ENCODE measurements around the gene TIMP3.

Gene TIMP3

DNA sequence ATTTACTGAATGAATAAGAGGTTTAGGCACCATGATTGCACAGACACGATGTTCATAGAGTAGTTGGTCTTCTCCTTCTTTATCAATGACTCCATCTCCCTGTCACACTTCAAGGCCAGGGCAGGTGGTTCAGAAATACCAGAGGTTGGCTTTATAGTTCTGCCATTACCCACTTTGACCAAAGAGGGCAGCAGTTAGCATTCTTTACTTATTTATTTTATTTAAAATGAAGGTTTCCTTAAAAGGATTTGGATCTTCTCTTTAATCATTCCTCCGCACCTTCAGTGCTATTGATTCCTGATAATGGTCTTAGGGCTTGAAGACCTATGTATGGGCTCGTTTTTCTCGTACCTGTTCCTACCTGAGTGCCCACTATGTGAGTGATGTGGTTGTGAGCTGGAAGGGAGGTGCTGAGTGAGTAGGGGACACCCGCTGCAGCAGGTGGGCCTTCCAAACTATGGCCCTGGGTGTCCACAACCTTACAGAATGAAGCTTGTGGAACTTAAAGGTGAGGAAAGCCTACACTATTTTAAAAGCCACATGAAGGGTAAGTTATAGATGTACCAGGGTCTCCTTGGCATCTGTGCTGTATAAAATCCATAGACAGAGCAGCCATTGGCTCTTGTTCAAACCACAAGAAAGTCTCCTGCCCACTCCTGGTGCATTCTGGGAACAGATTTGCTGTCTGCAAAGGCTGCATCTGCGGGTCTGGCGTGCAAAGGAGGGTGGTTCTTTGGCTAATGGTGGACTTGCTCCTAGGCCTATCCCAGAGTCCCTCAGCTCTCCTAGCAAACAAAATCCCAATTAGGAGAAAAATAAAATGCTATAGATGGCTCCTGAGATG lies 35.0 kb downstream of the TIMP3 start:
- Histone ChIP-seq H3K27me3 (ENCODE audit: control insufficient read depth in 5 of 5, insufficient read depth in 4 of 5, low read length in 5 of 5) (no peaks in the 10 kb centered on the region), H3K36me3 (ENCODE audit: control insufficient read depth in 5 of 5, insufficient read depth in 5 of 5, low read length in 5 of 5) (peaks cover 9 to 82% (median 51%) of the 10 kb centered on the region in 5 donors), H3K4me1 (ENCODE audit: control insufficient read depth in 5 of 5, insufficient read depth in 5 of 5, low read length in 5 of 5) (peaks cover 21 to 92% (median 48%) of the 10 kb centered on the region in 5 donors), H3K4me3 (ENCODE audit: low read depth in 1 of 5, low read length in 5 of 5) (no peak overlapping the region), H3K9me3 (ENCODE audit: control insufficient read depth in 5 of 5, low read length in 5 of 5) (no peaks in the 10 kb centered on the region), H3K27ac (ENCODE audit: low read depth, low read length) (peak overlapping the region; percentile 34), H3K9ac (ENCODE audit: low read length in 5 of 5) (no peak overlapping the region)

DNA sequence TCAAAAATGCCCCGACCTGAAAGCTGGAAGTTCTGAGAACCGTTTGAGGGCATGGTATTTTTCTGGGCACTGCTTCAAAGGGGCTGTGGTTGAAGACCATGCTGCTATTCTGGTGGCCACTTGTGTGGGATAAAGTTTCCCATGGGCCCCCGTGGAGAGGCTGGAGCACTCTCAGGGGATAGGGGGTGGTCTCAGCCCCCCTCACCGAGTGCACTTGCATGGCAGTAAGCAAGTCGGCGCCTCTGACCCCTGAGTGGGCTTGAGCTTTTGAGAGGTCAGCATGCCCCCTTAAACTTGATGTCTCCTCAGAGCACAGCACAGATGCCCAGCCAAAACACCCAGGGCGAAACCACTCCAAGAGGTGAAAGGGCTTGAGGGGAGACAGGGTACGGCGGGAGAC lies 35.6 kb downstream of the TIMP3 start:
- Histone ChIP-seq H3K4me1 (ENCODE audit: control insufficient read depth in 5 of 5, insufficient read depth in 5 of 5, low read length in 5 of 5) (peaks cover 18 to 90% (median 42%) of the 10 kb centered on the region in 5 donors), H3K9ac (ENCODE audit: low read length in 5 of 5) (no peak overlapping the region), H3K36me3 (ENCODE audit: control insufficient read depth in 5 of 5, insufficient read depth in 5 of 5, low read length in 5 of 5) (peaks cover 9 to 87% (median 57%) of the 10 kb centered on the region in 5 donors), H3K9me3 (ENCODE audit: control insufficient read depth in 5 of 5, low read length in 5 of 5) (no peaks in the 10 kb centered on the region), H3K4me3 (ENCODE audit: low read depth in 1 of 5, low read length in 5 of 5) (no peak overlapping the region), H3K27me3 (ENCODE audit: control insufficient read depth in 5 of 5, insufficient read depth in 4 of 5, low read length in 5 of 5) (no peaks in the 10 kb centered on the region), H3K27ac (ENCODE audit: low read depth, low read length) (peak overlapping the region; percentile 34)

DNA sequence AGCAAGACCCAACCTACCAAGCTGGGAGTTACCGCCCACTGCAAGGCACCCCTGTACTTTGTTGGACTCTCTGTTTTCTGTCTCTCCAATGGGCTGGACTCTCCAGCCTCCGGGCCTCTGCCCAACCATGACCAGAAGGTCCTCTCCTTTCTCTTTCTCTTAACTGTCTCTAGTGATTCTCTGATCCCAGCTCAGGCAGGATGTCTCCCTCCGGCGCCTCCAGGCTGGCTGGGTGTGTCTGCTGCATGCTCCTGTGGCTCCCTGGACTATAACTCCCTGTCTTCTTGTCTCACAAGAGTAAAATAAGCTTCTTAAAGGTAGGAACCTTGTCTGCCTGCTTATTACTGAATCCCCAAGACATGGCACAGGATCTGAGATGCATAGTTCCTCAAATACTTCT lies 36.3 kb downstream of the TIMP3 start:
- H3K4me1 ChIP-seq (ENCODE audit: control insufficient read depth in 5 of 5, insufficient read depth in 5 of 5, low read length in 5 of 5), result peaks cover 15 to 92% (median 42%) of the 10 kb centered on the region in 5 donors
- no peaks in the 10 kb centered on the region for H3K27me3 ChIP-seq (ENCODE audit: control insufficient read depth in 5 of 5, insufficient read depth in 4 of 5, low read length in 5 of 5)
- peaks cover 9 to 86% (median 57%) of the 10 kb centered on the region in 5 donors for H3K36me3 ChIP-seq (ENCODE audit: control insufficient read depth in 5 of 5, insufficient read depth in 5 of 5, low read length in 5 of 5)
- no peak overlapping the region for H3K4me3 ChIP-seq (ENCODE audit: low read depth in 1 of 5, low read length in 5 of 5)
- no peak overlapping the region for H3K27ac ChIP-seq (ENCODE audit: low read depth, low read length)
- H3K9me3 ChIP-seq (ENCODE audit: control insufficient read depth in 5 of 5, low read length in 5 of 5), result no peaks in the 10 kb centered on the region
- H3K9ac ChIP-seq (ENCODE audit: low read length in 5 of 5), result no peak overlapping the region

DNA sequence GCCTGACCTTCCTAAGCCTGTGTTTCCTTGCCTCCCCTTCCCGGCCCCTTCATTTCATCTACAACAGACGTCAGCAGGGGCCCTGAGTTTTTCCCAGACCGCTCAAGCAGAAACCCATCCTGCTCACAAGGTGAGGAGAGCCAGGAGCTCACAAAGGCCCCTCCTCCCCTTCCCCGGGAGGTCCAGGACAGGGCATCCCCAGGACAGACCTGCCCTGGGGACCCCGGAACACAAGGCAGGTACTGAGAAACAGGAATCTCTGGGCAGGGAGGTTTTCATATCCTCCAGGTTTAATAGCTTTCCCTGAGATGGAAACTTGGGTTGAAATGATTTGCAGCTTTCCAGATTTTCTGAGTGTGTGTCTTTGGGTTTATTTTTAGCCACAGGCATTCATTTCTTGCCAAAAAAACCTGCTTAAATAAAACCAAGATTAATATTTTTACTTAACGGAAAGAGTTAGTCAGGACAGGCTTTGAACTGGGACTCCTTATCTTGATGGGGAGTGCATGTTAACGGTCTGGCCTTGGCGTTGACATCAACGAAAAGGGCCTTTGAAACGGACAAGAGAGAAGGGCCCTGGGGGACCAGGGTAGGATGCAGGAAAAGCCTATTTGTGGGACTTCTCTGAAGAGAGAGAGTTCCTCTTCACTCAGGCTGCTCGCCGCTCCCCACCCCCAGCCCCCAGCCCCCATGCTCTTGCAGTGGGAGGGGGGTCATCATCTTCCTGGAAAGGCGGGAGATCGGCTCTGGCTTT lies 38.5 kb downstream of the TIMP3 start:
- peak overlapping the region in 1 of 5 donors; percentile 5 for H3K9ac ChIP-seq (ENCODE audit: low read length in 5 of 5)
- no peaks in the 10 kb centered on the region for H3K27me3 ChIP-seq (ENCODE audit: control insufficient read depth in 5 of 5, insufficient read depth in 4 of 5, low read length in 5 of 5)
- H3K36me3 ChIP-seq (ENCODE audit: control insufficient read depth in 5 of 5, insufficient read depth in 5 of 5, low read length in 5 of 5), result peaks cover 4 to 80% (median 49%) of the 10 kb centered on the region in 5 donors
- H3K4me3 ChIP-seq (ENCODE audit: low read depth in 1 of 5, low read length in 5 of 5), result no peak overlapping the region
- no peaks in the 10 kb centered on the region for H3K9me3 ChIP-seq (ENCODE audit: control insufficient read depth in 5 of 5, low read length in 5 of 5)
- H3K27ac ChIP-seq (ENCODE audit: low read depth, low read length), result peak overlapping the region; percentile 66
- H3K4me1 ChIP-seq (ENCODE audit: control insufficient read depth in 5 of 5, insufficient read depth in 5 of 5, low read length in 5 of 5), result peaks cover 15 to 89% (median 49%) of the 10 kb centered on the region in 5 donors

DNA sequence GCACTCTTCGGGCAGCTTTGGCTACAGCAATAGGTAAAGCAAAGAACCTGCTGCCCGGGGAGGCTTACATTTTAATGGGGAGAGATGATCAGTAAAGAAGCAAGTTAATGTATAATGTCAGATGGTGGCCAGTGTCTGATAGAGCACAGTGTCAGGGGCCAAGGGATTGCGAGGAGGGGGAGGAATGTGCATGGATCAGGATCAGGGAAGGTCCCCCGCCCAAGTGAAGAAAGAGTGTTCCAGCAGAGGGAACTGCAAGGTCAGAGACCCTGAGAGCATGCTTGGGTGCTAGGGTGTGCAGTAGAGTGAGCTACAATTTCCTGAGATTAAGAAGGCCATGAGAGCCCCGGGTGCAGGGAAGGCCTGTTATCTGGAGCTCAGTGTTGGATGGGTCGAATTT lies 39.7 kb downstream of the TIMP3 start:
- H3K27me3 ChIP-seq (ENCODE audit: control insufficient read depth in 5 of 5, insufficient read depth in 4 of 5, low read length in 5 of 5), result no peaks in the 10 kb centered on the region
- peaks cover 0 to 72% (median 43%) of the 10 kb centered on the region in 5 donors for H3K36me3 ChIP-seq (ENCODE audit: control insufficient read depth in 5 of 5, insufficient read depth in 5 of 5, low read length in 5 of 5)
- H3K9me3 ChIP-seq (ENCODE audit: control insufficient read depth in 5 of 5, low read length in 5 of 5), result no peaks in the 10 kb centered on the region
- peak overlapping the region; percentile 55 for H3K27ac ChIP-seq (ENCODE audit: low read depth, low read length)
- H3K4me3 ChIP-seq (ENCODE audit: low read depth in 1 of 5, low read length in 5 of 5), result no peak overlapping the region
- H3K4me1 ChIP-seq (ENCODE audit: control insufficient read depth in 5 of 5, insufficient read depth in 5 of 5, low read length in 5 of 5), result peaks cover 17 to 89% (median 57%) of the 10 kb centered on the region in 5 donors
- H3K9ac ChIP-seq (ENCODE audit: low read length in 5 of 5), result no peak overlapping the region

DNA sequence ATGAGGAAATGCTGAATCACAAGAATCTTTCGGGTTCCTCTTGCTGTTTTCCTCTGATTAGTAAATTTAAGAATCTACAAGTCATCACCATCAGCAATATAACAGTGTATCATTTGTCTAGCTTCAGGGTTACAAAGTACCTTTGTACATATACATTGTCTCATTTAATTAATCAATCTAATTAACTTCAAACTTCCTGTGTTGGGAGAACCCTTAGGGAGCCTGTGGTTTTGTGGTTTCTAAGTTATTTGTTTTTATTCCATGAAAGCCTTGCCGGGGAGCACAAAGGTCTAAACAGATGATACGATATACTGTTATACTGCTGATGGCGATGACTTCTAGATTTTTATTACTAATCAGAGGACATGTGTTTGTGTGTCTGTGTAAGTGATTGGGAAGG lies 41.0 kb downstream of the TIMP3 start:
- H3K27ac ChIP-seq (ENCODE audit: low read depth, low read length), result no peak overlapping the region
- H3K4me3 ChIP-seq (ENCODE audit: low read depth in 1 of 5, low read length in 5 of 5), result no peak overlapping the region
- H3K9me3 ChIP-seq (ENCODE audit: control insufficient read depth in 5 of 5, low read length in 5 of 5), result no peaks in the 10 kb centered on the region
- H3K27me3 ChIP-seq (ENCODE audit: control insufficient read depth in 5 of 5, insufficient read depth in 4 of 5, low read length in 5 of 5), result no peaks in the 10 kb centered on the region
- peaks cover 9 to 87% (median 57%) of the 10 kb centered on the region in 5 donors for H3K4me1 ChIP-seq (ENCODE audit: control insufficient read depth in 5 of 5, insufficient read depth in 5 of 5, low read length in 5 of 5)
- peaks cover 0 to 61% (median 38%) of the 10 kb centered on the region in 5 donors for H3K36me3 ChIP-seq (ENCODE audit: control insufficient read depth in 5 of 5, insufficient read depth in 5 of 5, low read length in 5 of 5)
- peak overlapping the region in 1 of 5 donors; percentile 20 for H3K9ac ChIP-seq (ENCODE audit: low read length in 5 of 5)

DNA sequence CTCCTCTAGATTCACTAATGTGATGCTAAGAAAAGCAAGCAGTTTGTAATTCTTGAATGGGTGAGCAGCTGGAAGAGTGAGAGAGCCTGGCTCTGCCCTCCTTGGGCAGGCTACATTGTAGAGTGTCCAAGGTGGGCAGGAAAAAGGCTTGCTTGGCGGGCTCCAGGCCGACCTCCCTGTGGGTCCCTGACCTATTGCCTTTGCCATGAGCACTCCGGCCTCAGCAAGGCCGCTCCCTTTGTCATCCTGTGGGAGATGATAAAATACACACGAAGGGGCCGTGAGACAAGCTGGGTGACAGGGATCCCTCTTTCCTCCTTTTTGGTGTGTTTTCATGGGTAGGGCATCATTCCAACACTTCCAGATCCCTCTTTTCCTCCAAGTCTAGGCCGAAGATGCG lies 41.8 kb downstream of the TIMP3 start:
- Histone ChIP-seq H3K9ac (ENCODE audit: low read length in 5 of 5) (no peak overlapping the region), H3K27ac (ENCODE audit: low read depth, low read length) (no peak overlapping the region), H3K36me3 (ENCODE audit: control insufficient read depth in 5 of 5, insufficient read depth in 5 of 5, low read length in 5 of 5) (peaks cover 0 to 53% (median 33%) of the 10 kb centered on the region in 5 donors), H3K4me1 (ENCODE audit: control insufficient read depth in 5 of 5, insufficient read depth in 5 of 5, low read length in 5 of 5) (peaks cover 4 to 87% (median 57%) of the 10 kb centered on the region in 5 donors), H3K4me3 (ENCODE audit: low read depth in 1 of 5, low read length in 5 of 5) (no peak overlapping the region), H3K9me3 (ENCODE audit: control insufficient read depth in 5 of 5, low read length in 5 of 5) (no peaks in the 10 kb centered on the region), H3K27me3 (ENCODE audit: control insufficient read depth in 5 of 5, insufficient read depth in 4 of 5, low read length in 5 of 5) (no peaks in the 10 kb centered on the region)

DNA sequence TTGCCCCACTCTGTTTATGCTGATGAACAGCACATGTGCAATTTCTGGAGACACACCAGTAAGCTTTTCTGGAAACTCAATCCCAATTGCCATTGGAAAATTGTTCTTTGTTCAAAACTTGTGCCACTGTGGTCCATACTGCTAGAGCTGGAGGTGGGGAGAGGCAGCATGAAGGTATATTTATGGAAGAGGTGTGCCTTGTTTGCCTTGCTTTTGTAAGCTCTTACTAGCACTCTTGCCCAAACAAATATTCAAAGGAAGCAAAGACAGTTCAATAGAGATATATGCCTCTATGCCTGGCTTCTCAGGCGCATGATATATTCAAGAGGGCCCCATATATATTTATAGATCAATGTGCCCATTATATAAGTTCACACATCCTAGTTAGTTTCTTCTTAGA lies 42.7 kb downstream of the TIMP3 start:
- H3K4me3 ChIP-seq (ENCODE audit: low read depth in 1 of 5, low read length in 5 of 5), result no peak overlapping the region
- no peaks in the 10 kb centered on the region for H3K27me3 ChIP-seq (ENCODE audit: control insufficient read depth in 5 of 5, insufficient read depth in 4 of 5, low read length in 5 of 5)
- H3K9me3 ChIP-seq (ENCODE audit: control insufficient read depth in 5 of 5, low read length in 5 of 5), result no peaks in the 10 kb centered on the region
- no peak overlapping the region for H3K27ac ChIP-seq (ENCODE audit: low read depth, low read length)
- H3K4me1 ChIP-seq (ENCODE audit: control insufficient read depth in 5 of 5, insufficient read depth in 5 of 5, low read length in 5 of 5), result peaks cover 11 to 87% (median 59%) of the 10 kb centered on the region in 5 donors
- H3K9ac ChIP-seq (ENCODE audit: low read length in 5 of 5), result no peak overlapping the region
- H3K36me3 ChIP-seq (ENCODE audit: control insufficient read depth in 5 of 5, insufficient read depth in 5 of 5, low read length in 5 of 5), result peaks cover 0 to 45% (median 24%) of the 10 kb centered on the region in 5 donors

DNA sequence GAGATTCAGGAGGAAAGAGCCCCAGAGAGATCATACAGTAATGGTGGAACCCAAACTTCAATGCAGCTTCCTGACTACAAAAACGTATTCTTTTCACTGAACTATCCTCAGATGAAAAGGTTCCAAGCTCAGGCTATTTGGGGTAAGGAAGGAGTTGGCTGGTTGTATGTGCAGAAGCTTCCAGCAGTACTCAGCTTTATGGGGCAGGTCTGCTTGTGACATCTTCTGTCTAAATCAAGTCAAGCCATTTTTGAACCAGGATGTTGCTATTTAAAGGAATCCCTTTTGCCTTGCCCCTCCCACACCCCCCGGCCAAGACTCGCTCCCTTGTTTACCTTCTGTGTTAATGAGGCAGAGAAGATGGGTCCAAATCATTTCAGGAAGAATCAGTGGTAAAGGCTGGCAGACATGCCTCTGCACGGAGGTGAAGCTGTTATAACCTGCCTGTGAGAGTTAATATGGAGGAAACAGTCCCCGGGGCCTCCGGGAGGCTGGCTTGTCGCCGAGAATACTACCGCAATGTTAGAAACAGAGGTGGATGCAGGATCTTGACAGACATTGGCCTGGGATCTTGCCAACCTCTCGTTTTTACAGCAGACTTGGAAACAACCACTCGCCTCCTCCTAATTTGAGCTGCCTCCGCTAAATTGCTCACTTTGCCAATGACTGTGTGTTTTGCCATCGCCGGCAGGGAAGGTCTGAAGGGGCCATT lies 45.4 kb downstream of the TIMP3 start:
- H3K9me3 ChIP-seq (ENCODE audit: control insufficient read depth in 5 of 5, low read length in 5 of 5), result no peaks in the 10 kb centered on the region
- peaks cover 33 to 91% (median 71%) of the 10 kb centered on the region in 5 donors for H3K4me1 ChIP-seq (ENCODE audit: control insufficient read depth in 5 of 5, insufficient read depth in 5 of 5, low read length in 5 of 5)
- no peaks in the 10 kb centered on the region for H3K27me3 ChIP-seq (ENCODE audit: control insufficient read depth in 5 of 5, insufficient read depth in 4 of 5, low read length in 5 of 5)
- H3K36me3 ChIP-seq (ENCODE audit: control insufficient read depth in 5 of 5, insufficient read depth in 5 of 5, low read length in 5 of 5), result peaks cover 0 to 50% (median 40%) of the 10 kb centered on the region in 5 donors
- H3K9ac ChIP-seq (ENCODE audit: low read length in 5 of 5), result peak overlapping the region in 1 of 5 donors; percentile 12
- peak overlapping the region; percentile 50 for H3K27ac ChIP-seq (ENCODE audit: low read depth, low read length)
- H3K4me3 ChIP-seq (ENCODE audit: low read depth in 1 of 5, low read length in 5 of 5), result no peak overlapping the region

All from subcutaneous abdominal adipose tissue (tissue), 5 donors.